HFFc6 (cell line): ENCODE measurements around the gene SESN1. TPM values are rescaled to one million over a fixed set of nuclear protein-coding genes. Genes with fewer than 3 reads are reported as not detected.

Experiments
- DNase-seq: peaks from one replicate; pipeline ENCODE4 v3.0.0-alpha.2; 2018
- H3K27ac Mint-ChIP-seq: 2 replicates; pipeline ENCODE4 v1.8.0; 2020; ENCODE audit warnings: mild to moderate bottlenecking, mixed read lengths
- H3K27me3 Mint-ChIP-seq: 2 replicates; pipeline ENCODE4 v1.8.0; 2021; ENCODE audit warnings: mild to moderate bottlenecking, moderate library complexity, mixed read lengths; ENCODE audit not compliant: insufficient read depth
- H3K36me3 Mint-ChIP-seq: 2 replicates; pipeline ENCODE4 v1.8.0; 2021; ENCODE audit warnings: low read depth, mixed read lengths
- H3K4me1 Mint-ChIP-seq: 2 replicates; pipeline ENCODE4 v1.8.0; 2020; ENCODE audit warnings: low read depth, mixed read lengths
- H3K4me3 Mint-ChIP-seq: 2 replicates; pipeline ENCODE4 v1.8.0; 2020; ENCODE audit warnings: mild to moderate bottlenecking, moderate library complexity, mixed read lengths
- H3K9me3 Mint-ChIP-seq: 2 replicates; pipeline ENCODE4 v1.8.0; 2020; ENCODE audit warnings: mild to moderate bottlenecking, mixed read lengths
- CTCF ChIP-seq: fragments of 200-600 bp; sonication (generic); IDR thresholded peaks from 2 replicates; pipeline ENCODE4 v1.5.0; 2021; ENCODE audit warnings: antibody characterized with exemption, mild to moderate bottlenecking
- total RNA-seq, 6 experiments: library from RNA; stranded (reverse); fragmentation: NEBNext Ultra II Directional; extraction: Animal tissue kit (Norgen Biotek cat#: 25700); gene quantifications; 2 replicates in 1 of 6; 3 replicates in 5 of 6; pipeline ENCODE4 v1.2.3, GENCODE V29; 2021

Gene SESN1
- total RNA-seq, 6 experiments from 2014 or later: 12.1 to 16.9 (median 13.7) TPM

GRCh38 chr6:109052018-109052651 lies 42.5 kb downstream of the SESN1 start:
- peaks cover 13% of the 10 kb centered on the region for H3K4me1 Mint-ChIP-seq
- H3K4me3 Mint-ChIP-seq: no peak overlapping the region
- no peak for DNase-seq
- H3K36me3 Mint-ChIP-seq: no peaks in the 10 kb centered on the region; the same call in 1 of the 2 replicates
- TF ChIP-seq CTCF: no peak
- no peaks in the 10 kb centered on the region for H3K27me3 Mint-ChIP-seq
- no peak overlapping the region for H3K27ac Mint-ChIP-seq
- H3K9me3 Mint-ChIP-seq: no peaks in the 10 kb centered on the region

GRCh38 chr6:109051301-109052017 lies 43.2 kb downstream of the SESN1 start:
- Mint-ChIP-seq H3K27ac (no peak overlapping the region), H3K36me3 (no peaks in the 10 kb centered on the region; the same call in 1 of the 2 replicates), H3K27me3 (no peaks in the 10 kb centered on the region), H3K9me3 (no peaks in the 10 kb centered on the region), H3K4me1 (peaks cover 13% of the 10 kb centered on the region), H3K4me3 (no peak overlapping the region)
- no peak for TF ChIP-seq CTCF
- no peak for DNase-seq

- Mint-ChIP-seq H3K4me1 (peaks cover 6% of the 10 kb centered on the region; the same call in 1 of the 2 replicates), H3K27ac (no peak overlapping the region), H3K9me3 (no peaks in the 10 kb centered on the region), H3K4me3 (no peak overlapping the region), H3K27me3 (no peaks in the 10 kb centered on the region), H3K36me3 (no peaks in the 10 kb centered on the region; the same call in 1 of the 2 replicates)
- no peak for TF ChIP-seq CTCF
- DNase-seq: no peak
Measured at GRCh38 chr6:109050447-109051102, 44.1 kb downstream of the SESN1 start.

- Mint-ChIP-seq H3K9me3 (no peaks in the 10 kb centered on the region), H3K27me3 (no peaks in the 10 kb centered on the region), H3K27ac (no peak overlapping the region), H3K36me3 (no peaks in the 10 kb centered on the region; the same call in 1 of the 2 replicates), H3K4me1 (0 out of 2 replicates have a peak, but pooled peaks cover 5% of the 10 kb centered on the region), H3K4me3 (no peak overlapping the region)
- no peak for DNase-seq
- TF ChIP-seq CTCF: no peak
Measured at GRCh38 chr6:109050012-109050411, 44.6 kb downstream of the SESN1 start.

- no peak overlapping the region for H3K27ac Mint-ChIP-seq
- no peak for DNase-seq
- no peaks in the 10 kb centered on the region for H3K9me3 Mint-ChIP-seq
- no peaks in the 10 kb centered on the region for H3K27me3 Mint-ChIP-seq
- no peak for TF ChIP-seq CTCF
- H3K4me3 Mint-ChIP-seq: no peak overlapping the region
- 0 out of 2 replicates have a peak, but pooled peaks cover 5% of the 10 kb centered on the region for H3K4me1 Mint-ChIP-seq
- H3K36me3 Mint-ChIP-seq: no peaks in the 10 kb centered on the region; the same call in 1 of the 2 replicates
Measured at GRCh38 chr6:109048670-109049415, 45.8 kb downstream of the SESN1 start.
